DMS53 treated with DMSO at 0.1 percent for 48 hours (cell line): Measurements from ENCODE around the gene NPIPB6.

Experiments
- DNase-seq: peaks from one replicate; lab custom pipeline; 2025; ENCODE audit not compliant: unreplicated experiment; lab: John Stamatoyannopoulos, UW

NPIPB6 gene

GRCh38 chr16:28300327-28300726 is 63.0 kb downstream of the NPIPB6 start:
- DNase-seq: no peak

- peak; percentile 73 for DNase-seq
These were observed 64.8 kb downstream of the NPIPB6 start for GRCh38 chr16:28298511-28298878.

- peak; percentile 51 for DNase-seq
These were observed 65.4 kb downstream of the NPIPB6 start for GRCh38 chr16:28297784-28298510.

- no peak for DNase-seq
These were observed 66.0 kb downstream of the NPIPB6 start for GRCh38 chr16:28297308-28297707.

- DNase-seq: no peak
These were observed 68.0 kb downstream of the NPIPB6 start for GRCh38 chr16:28295276-28295675.

GRCh38 chr16:28294201-28294600 is 69.1 kb downstream of the NPIPB6 start:
- DNase-seq: no peak

- no peak for DNase-seq
These were observed 69.7 kb downstream of the NPIPB6 start for GRCh38 chr16:28293601-28293960.

GRCh38 chr16:28292731-28293600 is 70.3 kb downstream of the NPIPB6 start:
- DNase-seq: peak; percentile 1
